Fibroblast of mammary gland (primary cell): ENCODE measurements around the gene RPL39.
A peak's percentile ranks its signal among the peaks of the same experiment; 100 is the strongest.
"Not testable (repeated sequence)": the region's sequence is repeated elsewhere in the genome, so short reads cannot be mapped to it uniquely, and the experiment has no call there.

Source experiments
- DNase-seq: peaks from one replicate; pipeline ENCODE4 v3.0.0-alpha.2; 2010; ENCODE audit warnings: low read depth
- H3K4me3 ChIP-seq: 2 replicates; pipeline ENCODE4 v1.5.1; 2011; ENCODE audit warnings: low read depth, mild to moderate bottlenecking, low read length, moderate library complexity; ENCODE audit not compliant: control insufficient read depth
- CTCF ChIP-seq: conservative IDR thresholded peaks from 2 replicates; pipeline ENCODE4 v1.5.1; 2011; ENCODE audit warnings: low read depth, low read length, inconsistent platforms; ENCODE audit not compliant: control insufficient read depth, insufficient read depth

Gene RPL39

GRCh38 chrX:119791437-119792231, at the start of gene RPL39:
TSS of gene RPL39 (minus strand) at chrX:119791630. CDS start at chrX:119791576, 54 bp downstream.
- peak within 1 kb of the TSS; percentile 77 for H3K4me3 ChIP-seq
- DNase-seq = peak; percentile 88
- TF ChIP-seq CTCF = no peak

- DNase-seq = no peak
- H3K4me3 ChIP-seq = no peak overlapping the region
- no peak for TF ChIP-seq CTCF
These were observed 42.5 kb upstream of the RPL39 start for GRCh38 chrX:119833905-119834304.

GRCh38 chrX:119828446-119828845, 37.0 kb upstream of the RPL39 start:
- no peak overlapping the region for H3K4me3 ChIP-seq
- DNase-seq = no peak
- no peak for TF ChIP-seq CTCF

- DNase-seq = peak; percentile 71
- no peak for TF ChIP-seq CTCF
- no peak overlapping the region for H3K4me3 ChIP-seq
These were observed 35.0 kb upstream of the RPL39 start for GRCh38 chrX:119826399-119826959.

GRCh38 chrX:119824221-119824620, 32.8 kb upstream of the RPL39 start:
- not testable (repeated sequence) for DNase-seq, H3K4me3 ChIP-seq

GRCh38 chrX:119821703-119822102, 30.3 kb upstream of the RPL39 start:
- H3K4me3 ChIP-seq = not testable (repeated sequence)
- peak; percentile 44 for DNase-seq

GRCh38 chrX:119817130-119817690, 25.8 kb upstream of the RPL39 start:
- TF ChIP-seq CTCF = no peak
- H3K4me3 ChIP-seq = no peak overlapping the region
- peak; percentile 66 for DNase-seq
